Adipose tissue (tissue), 3 donors: Measurements from ENCODE around the gene PRR22. TPM values are rescaled to one million over a fixed set of nuclear protein-coding genes. Genes with fewer than 3 reads are reported as not detected.

Source experiments
- polyA plus RNA-seq, 3 donors: library from polyadenylated mRNA; stranded (reverse); fragments of 200-250 nt; gene quantifications; one replicate each; pipeline ENCODE4 v1.2.3, GENCODE V29; 2013
- donor health status: healthy with polysubstance abuse.
- donor health status: Bipolar disorder and iron deficiency.
- donor health status: healthy.

The PRR22 gene
- polyA plus RNA-seq, 3 donors, result 0.79 to 2.7 (median 2.1) TPM

Other genes starting within 250 kb of the PRR22 start
- 1 to 10 TPM in 1 of 3 donors, under 1 TPM in 2; 0.23 to 2.6 (median 0.36) TPM for gene TINCR, start 216.8 kb downstream of the PRR22 start, polyA plus RNA-seq
- 10 to 100 TPM; 35.0 to 48.0 (median 35.4) TPM for gene SAFB2, start 162.0 kb downstream of the PRR22 start, polyA plus RNA-seq
- gene SAFB, start 161.7 kb downstream of the PRR22 start, polyA plus RNA-seq, result 10 to 100 TPM; 34.3 to 49.7 (median 46.9) TPM
- 100 to 1,000 TPM in 1 of 3 donors, 10 to 100 TPM in 2; 53.6 to 120 (median 96.2) TPM for gene MICOS13, start 104.2 kb downstream of the PRR22 start, polyA plus RNA-seq
- 1 to 10 TPM; 5.4 to 7.5 (median 6.5) TPM for gene HSD11B1L, start 103.7 kb downstream of the PRR22 start, polyA plus RNA-seq
- gene RPL36, start 94.5 kb downstream of the PRR22 start, polyA plus RNA-seq, result 1,000 to 10,000 TPM; 1,118 to 1,631 (median 1,215) TPM
- gene LONP1, start 64.6 kb downstream of the PRR22 start, polyA plus RNA-seq, result 10 to 100 TPM; 40.7 to 67.1 (median 45.2) TPM
- gene CATSPERD, start 64.1 kb downstream of the PRR22 start, polyA plus RNA-seq, result not detected
- gene DUS3L, start 6.4 kb upstream of the PRR22 start, polyA plus RNA-seq, result 10 to 100 TPM; 16.0 to 44.0 (median 29.3) TPM
- gene NRTN, start 20.3 kb upstream of the PRR22 start, polyA plus RNA-seq, result 10 to 100 TPM in 1 of 3 donors, under 1 TPM in 2; 0.22 to 10.4 (median 0.67) TPM
- gene FUT6, start 55.0 kb upstream of the PRR22 start, polyA plus RNA-seq, result 1 to 10 TPM in 1 of 3 donors, under 1 TPM in 1, not detected in 1; 0.10 to 2.5 TPM
- 1 to 10 TPM in 1 of 3 donors, under 1 TPM in 2; 0.11 to 2.6 (median 0.83) TPM for gene FUT3, start 66.7 kb upstream of the PRR22 start, polyA plus RNA-seq
- gene FUT5, start 85.8 kb upstream of the PRR22 start, polyA plus RNA-seq, result not detected
- 100 to 1,000 TPM; 231 to 455 (median 364) TPM for gene NDUFA11, start 119.0 kb upstream of the PRR22 start, polyA plus RNA-seq
- 1 to 10 TPM; 4.1 to 4.7 (median 4.7) TPM for gene VMAC, start 120.1 kb upstream of the PRR22 start, polyA plus RNA-seq
- gene CAPS, start 129.5 kb upstream of the PRR22 start, polyA plus RNA-seq, result 10 to 100 TPM in 2 of 3 donors, 1 to 10 TPM in 1; 7.0 to 13.4 (median 11.4) TPM
- gene RANBP3, start 193.4 kb upstream of the PRR22 start, polyA plus RNA-seq, result 10 to 100 TPM; 26.3 to 34.5 (median 32.3) TPM